Measurements from ENCODE around the gene FKRP. TPM values are rescaled to one million over a fixed set of nuclear protein-coding genes. Genes with fewer than 3 reads are reported as not detected.
A peak's percentile ranks its signal among the peaks of the same experiment; 100 is the strongest.

FKRP gene
- total RNA-seq, 1 experiment from 2014 or later: 24.1 TPM

- Mint-ChIP-seq H3K36me3 (peaks cover 11% of the 10 kb centered on the region), H3K27me3 (ENCODE audit: low read depth) (no peaks in the 10 kb centered on the region), H3K27ac (peak overlapping the region; percentile 68), H3K4me1 (peaks cover 14% of the 10 kb centered on the region), H3K4me3 (no peak overlapping the region), H3K9me3 (no peaks in the 10 kb centered on the region)
- CTCF ChIA-PET: interaction anchor here (1.1 to 1.3 kb wide), 2 partner anchors 10 to 14 kb away, joined by 4 to 7 read pairs; no protein-coding TSS in a partner anchor
- POLR2A ChIA-PET: no interaction called here
- TF ChIP-seq CBFB (CRISPR knock-in tag; IDR thresholded peaks at IDR 0.05; ENCODE audit: low read depth) (no peak), NFE2L1 (CRISPR knock-in tag; IDR thresholded peaks at IDR 0.05) (no peak), ELF4 (CRISPR knock-in tag; IDR thresholded peaks at IDR 0.05; ENCODE audit: low read depth) (no peak)
- DNase-seq (ENCODE audit: low spot score) (no peak), ATAC-seq (no peak)
Measured at GRCh38 chr19:46718934-46719622, 26.8 kb upstream of the FKRP start.

GRCh38 chr19:46719629-46720502 lies 26.0 kb upstream of the FKRP start:
- no peaks in the 10 kb centered on the region for H3K9me3 Mint-ChIP-seq
- no peaks in the 10 kb centered on the region for H3K27me3 Mint-ChIP-seq (ENCODE audit: low read depth)
- H3K27ac Mint-ChIP-seq: peak overlapping the region; percentile 68; the same call in 1 of the 2 replicates
- H3K4me3 Mint-ChIP-seq: no peak overlapping the region
- H3K4me1 Mint-ChIP-seq: peaks cover 14% of the 10 kb centered on the region
- ChIA-PET POLR2A (no interaction called here), CTCF (interaction anchor here (1.1 kb wide), 1 partner anchor 9 kb away, joined by 4 read pairs; no protein-coding TSS in a partner anchor)
- no peak for DNase-seq (ENCODE audit: low spot score)
- no peak for ATAC-seq
- TF ChIP-seq SP1 (CRISPR knock-in tag; conservative IDR thresholded peaks at IDR 0.05): no peak
- TF ChIP-seq NR2C2 (CRISPR knock-in tag; IDR thresholded peaks at IDR 0.05): no peak
- no peak for TF ChIP-seq ZNF425 (CRISPR knock-in tag; conservative IDR thresholded peaks at IDR 0.05)
- TF ChIP-seq USF2 (CRISPR knock-in tag; IDR thresholded peaks at IDR 0.05): no peak
- TF ChIP-seq IRF1 (CRISPR knock-in tag; IDR thresholded peaks at IDR 0.05): no peak
- TF ChIP-seq CBFB (CRISPR knock-in tag; IDR thresholded peaks at IDR 0.05; ENCODE audit: low read depth): no peak
- no peak for TF ChIP-seq ZBTB21 (CRISPR knock-in tag; IDR thresholded peaks at IDR 0.05; ENCODE audit: borderline replicate concordance)
- no peak for TF ChIP-seq ZNF532 (CRISPR knock-in tag; IDR thresholded peaks at IDR 0.05; ENCODE audit: borderline replicate concordance)
- no peak for TF ChIP-seq IRF2 (CRISPR knock-in tag; IDR thresholded peaks at IDR 0.05; ENCODE audit: borderline replicate concordance, low read depth)
- TF ChIP-seq ZNF396 (CRISPR knock-in tag; IDR thresholded peaks at IDR 0.05; ENCODE audit: borderline replicate concordance): no peak
- TF ChIP-seq EMX1 (CRISPR knock-in tag; IDR thresholded peaks at IDR 0.05): no peak
- TF ChIP-seq NFYB (CRISPR knock-in tag; conservative IDR thresholded peaks at IDR 0.05; ENCODE audit: low read depth): no peak
- no peak for TF ChIP-seq ATF3 (CRISPR knock-in tag; conservative IDR thresholded peaks at IDR 0.05)
- TF ChIP-seq HMGA2 (CRISPR knock-in tag; IDR thresholded peaks at IDR 0.05): no peak
- H3K36me3 Mint-ChIP-seq: peaks cover 17% of the 10 kb centered on the region
